SU-DHL-6 (cell line): ENCODE results near the gene DYNC1H1.
A peak's percentile ranks its signal among the peaks of the same experiment; 100 is the strongest.

ENCODE experiments used
- H2AFZ ChIP-seq: fragments of 200-600 bp; sonication (generic); 2 replicates; pipeline ENCODE4 v1.6.1; 2014; ENCODE audit warnings: low read depth, mild to moderate bottlenecking, moderate library complexity, mixed read lengths, antibody characterized with exemption, low read length; ENCODE audit not compliant: severe bottlenecking
- H3F3A ChIP-seq: fragments of 200-600 bp; shearing (Covaris generic); 2 replicates; pipeline ENCODE4 v1.6.0; 2016; ENCODE audit warnings: antibody characterized with exemption, mild to moderate bottlenecking; ENCODE audit not compliant: insufficient read depth
- H3K27ac ChIP-seq: fragments of 200-600 bp; sonication (generic); 2 replicates; pipeline ENCODE4 v1.5.1; 2016; ENCODE audit warnings: low read depth, mild to moderate bottlenecking, low read length, moderate library complexity, mixed read lengths
- H3K27me3 ChIP-seq: fragments of 200-600 bp; sonication (generic), shearing (Covaris generic); 2 replicates; pipeline ENCODE4 v1.6.0; 2014; ENCODE audit warnings: mild to moderate bottlenecking, low read length
- H3K36me3 ChIP-seq: fragments of 200-600 bp; sonication (generic); 2 replicates; pipeline ENCODE4 v1.6.1; 2014; ENCODE audit warnings: mild to moderate bottlenecking, low read length, mixed read lengths
- H3K4me2 ChIP-seq: fragments of 300-600, 200-600 bp; shearing (Covaris generic), sonication (generic); 2 replicates; pipeline ENCODE4 v1.6.0; 2014; ENCODE audit warnings: low read length, low read depth, mild to moderate bottlenecking; ENCODE audit not compliant: poor library complexity, severe bottlenecking
- H3K4me3 ChIP-seq: fragments of 200-600 bp; sonication (generic); 2 replicates; pipeline ENCODE4 v1.5.1; 2014; ENCODE audit warnings: antibody characterized with exemption, low read length, mild to moderate bottlenecking, mixed read lengths; ENCODE audit not compliant: insufficient read depth, poor library complexity, severe bottlenecking
- H3K79me2 ChIP-seq: fragments of 200-600 bp; sonication (generic); 2 replicates; pipeline ENCODE4 v1.6.1; 2014; ENCODE audit warnings: mild to moderate bottlenecking, low read length, moderate library complexity; ENCODE audit not compliant: insufficient read depth
- H3K9ac ChIP-seq: fragments of 200-600 bp; sonication (generic); 2 replicates; pipeline ENCODE4 v1.7.0; 2014; ENCODE audit warnings: mild to moderate bottlenecking, low read length
- H3K9me2 ChIP-seq: fragments of 200-600 bp; sonication (generic); replicated peaks from 2 replicates; pipeline ENCODE4 v1.6.1; 2014; ENCODE audit warnings: low read length; ENCODE audit not compliant: insufficient read depth
- H3K9me3 ChIP-seq: fragments of 200-600 bp; sonication (generic); 2 replicates; pipeline ENCODE4 v1.6.1; 2014; ENCODE audit warnings: low read length, mixed read lengths; ENCODE audit not compliant: insufficient read depth
- H4K20me1 ChIP-seq: fragments of 200-600 bp; sonication (generic); 2 replicates; pipeline ENCODE4 v1.6.1; 2014; ENCODE audit warnings: low read depth, mild to moderate bottlenecking, antibody characterized with exemption, low read length, moderate library complexity, mixed read lengths
- CTCF ChIP-seq: fragments of 200-600 bp; sonication (generic); IDR thresholded peaks from one replicate; pipeline ENCODE4 v1.5.1; 2017; ENCODE audit warnings: antibody characterized with exemption, mild to moderate bottlenecking, low read length, moderate library complexity; ENCODE audit not compliant: insufficient read depth, poor library complexity, severe bottlenecking
- EZH2phosphoT487 ChIP-seq: fragments of 200-600 bp; sonication (generic), shearing (Covaris generic); conservative IDR thresholded peaks from 2 replicates; pipeline ENCODE4 v1.6.1; 2018; ENCODE audit warnings: mild to moderate bottlenecking, antibody characterized with exemption, low read length, moderate library complexity, mixed read lengths

DYNC1H1 gene

GRCh38 chr14:101992708-101993107, 28.3 kb downstream of the DYNC1H1 start:
- peak overlapping the region; percentile 2; the same call in 1 of the 2 replicates for H3K27ac ChIP-seq

GRCh38 chr14:101997429-101998336, 33.3 kb downstream of the DYNC1H1 start:
- no peaks in the 10 kb centered on the region for H4K20me1 ChIP-seq
- H3K4me2 ChIP-seq, result no peak overlapping the region
- H3F3A ChIP-seq, result no peaks in the 10 kb centered on the region
- H3K36me3 ChIP-seq, result peaks cover 23% of the 10 kb centered on the region; the same call in 1 of the 2 replicates
- no peak overlapping the region for H3K27ac ChIP-seq
- no peak overlapping the region for H3K4me3 ChIP-seq
- no peaks in the 10 kb centered on the region for H3K9me3 ChIP-seq
- H3K9me2 ChIP-seq, result no peaks in the 10 kb centered on the region
- no peak overlapping the region for H3K9ac ChIP-seq
- no peak overlapping the region for H2AFZ ChIP-seq
- H3K27me3 ChIP-seq, result no peaks in the 10 kb centered on the region
- no peaks in the 10 kb centered on the region for H3K79me2 ChIP-seq
- TF ChIP-seq CTCF (no peak), EZH2phosphoT487 (no peak)

More at GRCh38 chr14:101992708-101993107, 28.3 kb downstream of the DYNC1H1 start:
- Histone ChIP-seq H3K4me3 (no peak overlapping the region), H3K79me2 (no peaks in the 10 kb centered on the region), H3K4me2 (peak overlapping the region; percentile 15), H3F3A (no peaks in the 10 kb centered on the region), H3K36me3 (peaks cover 19% of the 10 kb centered on the region; the same call in 1 of the 2 replicates), H3K27me3 (no peaks in the 10 kb centered on the region), H2AFZ (no peak overlapping the region), H3K9me3 (no peaks in the 10 kb centered on the region), H4K20me1 (no peaks in the 10 kb centered on the region), H3K9me2 (no peaks in the 10 kb centered on the region), H3K9ac (no peak overlapping the region)
- TF ChIP-seq EZH2phosphoT487 (no peak), CTCF (no peak)

- no peak for TF ChIP-seq EZH2phosphoT487
- TF ChIP-seq CTCF, result no peak
- H3K4me2 ChIP-seq, result no peak overlapping the region
- no peak overlapping the region for H2AFZ ChIP-seq
- no peak overlapping the region for H3K9ac ChIP-seq
- H3K4me3 ChIP-seq, result no peak overlapping the region
- no peak overlapping the region for H3K27ac ChIP-seq
- H3K79me2 ChIP-seq, result no peaks in the 10 kb centered on the region
- H3K9me2 ChIP-seq, result no peaks in the 10 kb centered on the region
- no peaks in the 10 kb centered on the region for H3F3A ChIP-seq
- no peaks in the 10 kb centered on the region for H3K9me3 ChIP-seq
- no peaks in the 10 kb centered on the region for H4K20me1 ChIP-seq
- H3K27me3 ChIP-seq, result no peaks in the 10 kb centered on the region
- H3K36me3 ChIP-seq, result peaks cover 14% of the 10 kb centered on the region; the same call in 1 of the 2 replicates
Measured at GRCh38 chr14:102000902-102001301, 36.5 kb downstream of the DYNC1H1 start.
